GM12878 (cell line): Measurements from ENCODE around the gene TEC. TPM values are rescaled to one million over a fixed set of nuclear protein-coding genes. Genes with fewer than 3 reads are reported as not detected.

Experiments
- ATAC-seq: fragments of 200-7000 bp; cut with Tn5 transposase; 3 replicates; pipeline ENCODE4 v1.9.1; 2020; ENCODE audit warnings: mild to moderate bottlenecking, moderate library complexity
- BruUV-seq: library from RNA; stranded (reverse); fragments of 400-500 nt; replicated peaks from 2 replicates; lab custom pipeline; 2021; lab: Mats Ljungman, UMichigan
- CTCF ChIA-PET: fragments of 300-600 bp; sonication (Branson Sonifier 250); formaldehyde crosslinking; extraction: SDS; loops from one replicate; lab custom pipeline; 2021; ENCODE audit warnings: inconsistent platforms; lab: Yijun Ruan, JAX
- POLR2A ChIA-PET: fragments of 350-600 bp; formaldehyde crosslinking; extraction: SDS; loops from one replicate; lab custom pipeline; 2021; ENCODE audit warnings: inconsistent platforms; lab: Charles Lee
- RAD21 ChIA-PET: fragments of 300-600 bp; sonication (Branson Sonifier 250); formaldehyde crosslinking; loops from one replicate; lab custom pipeline; 2023; ENCODE audit warnings: antibody characterized with exemption; ENCODE audit not compliant: unreplicated experiment; lab: Charles Lee
- SMC1A ChIA-PET: fragments of 300-600 bp; sonication (Branson Sonifier 250); formaldehyde crosslinking; loops from one replicate; lab custom pipeline; 2023; ENCODE audit not compliant: unreplicated experiment, uncharacterized antibody; lab: Charles Lee
- DNase-seq: peaks from one replicate; pipeline ENCODE4 v3.0.0-alpha.2; 2011; ENCODE audit warnings: low read depth, low spot score
- FAIRE-seq: peaks from 3 replicates; lab custom pipeline; 2011; peaks lifted over from hg19 to GRCh38; lab: Jason Lieb, UNC
- H2AFZ ChIP-seq: 2 replicates; pipeline ENCODE4 v1.6.0; 2011; ENCODE audit warnings: low read depth, low read length, control low read depth; ENCODE audit not compliant: control insufficient read depth
- H3K27ac ChIP-seq: 2 replicates; pipeline ENCODE4 v1.5.1; 2011; ENCODE audit warnings: control low read depth; ENCODE audit not compliant: control insufficient read depth, insufficient read depth
- H3K27me3 ChIP-seq, 2 experiments: replicated peaks in 1 of 2; 2 replicates each; pipeline versions ENCODE4 v1.6.0 to v1.6.1; 2011; ENCODE audit warnings: low read length in 1 of 2; ENCODE audit not compliant: control insufficient read depth in 2 of 2, insufficient read depth in 2 of 2
- H3K36me3 ChIP-seq, 2 experiments: 2 replicates each; pipeline ENCODE4 v1.5.1; 2011; ENCODE audit warnings: low read length in 1 of 2; ENCODE audit not compliant: control insufficient read depth in 2 of 2, insufficient read depth in 2 of 2
- H3K4me1 ChIP-seq: 2 replicates; pipeline ENCODE4 v1.6.1; 2011; ENCODE audit warnings: mild to moderate bottlenecking, low read length, moderate library complexity, mixed read lengths; ENCODE audit not compliant: control insufficient read depth, insufficient read depth
- H3K4me2 ChIP-seq: 2 replicates; pipeline ENCODE4 v1.6.0; 2011; ENCODE audit warnings: control low read depth; ENCODE audit not compliant: control insufficient read depth, insufficient read depth
- H3K4me3 ChIP-seq: fragments of 200-600 bp; sonication (generic); 2 replicates; pipeline ENCODE4 v1.5.1; 2016
- H3K79me2 ChIP-seq: 2 replicates; pipeline ENCODE4 v1.6.0; 2011; ENCODE audit warnings: low read length; ENCODE audit not compliant: control insufficient read depth, insufficient read depth
- H3K9ac ChIP-seq: 2 replicates; pipeline ENCODE4 v1.8.0; 2011; ENCODE audit warnings: low read length, control low read depth, mixed read lengths; ENCODE audit not compliant: control insufficient read depth, insufficient read depth
- H3K9me3 ChIP-seq: replicated peaks from 3 replicates; pipeline ENCODE4 v1.5.1; 2011; ENCODE audit warnings: mild to moderate bottlenecking, low read length; ENCODE audit not compliant: control insufficient read depth, insufficient read depth
- H4K20me1 ChIP-seq: 2 replicates; pipeline ENCODE4 v1.6.0; 2011; ENCODE audit not compliant: control insufficient read depth, insufficient read depth
- EZH2 ChIP-seq: IDR thresholded peaks from 2 replicates; pipeline ENCODE4 v1.6.1; 2012; ENCODE audit warnings: low read depth, mild to moderate bottlenecking, control low read depth, inconsistent platforms, low read length, borderline replicate concordance; ENCODE audit not compliant: control insufficient read depth
- KAT2A ChIP-seq: conservative IDR thresholded peaks from 2 replicates; pipeline ENCODE4 v1.6.1; 2011; ENCODE audit warnings: low read depth, low read length; ENCODE audit not compliant: control insufficient read depth
- MTA3 ChIP-seq: IDR thresholded peaks from 2 replicates; pipeline ENCODE4 v1.6.1; 2012; ENCODE audit warnings: low read length, inconsistent platforms, borderline replicate concordance
- MXI1 ChIP-seq: fragments of 150-350 bp; IDR thresholded peaks from 2 replicates; pipeline ENCODE4 v1.6.1; 2011; ENCODE audit warnings: low read depth, mild to moderate bottlenecking, inconsistent platforms, low read length, improper control_type of control experiment
- PAX5 ChIP-seq: IDR thresholded peaks from 2 replicates; pipeline ENCODE4 v1.6.1; 2011; ENCODE audit warnings: low read depth, low read length, borderline replicate concordance
- POLR2AphosphoS2 ChIP-seq: IDR thresholded peaks from 2 replicates; pipeline ENCODE4 v1.6.1; 2011; ENCODE audit warnings: low read depth, mild to moderate bottlenecking, low read length, improper control_type of control experiment, moderate library complexity
- POLR2AphosphoS5 ChIP-seq: IDR thresholded peaks from 2 replicates; pipeline ENCODE4 v1.6.1; 2011; ENCODE audit warnings: mild to moderate bottlenecking, low read length, inconsistent platforms
- SPI1 ChIP-seq: IDR thresholded peaks from 2 replicates; pipeline ENCODE4 v1.6.1; 2011; ENCODE audit warnings: low read depth, mild to moderate bottlenecking, low read length, moderate library complexity, borderline replicate concordance; ENCODE audit not compliant: insufficient read depth
- SREBF2 ChIP-seq: IDR thresholded peaks from 2 replicates; pipeline ENCODE4 v1.6.1; 2012; ENCODE audit warnings: mild to moderate bottlenecking, low read length
- STAT1 ChIP-seq: fragments of 450-650 bp; conservative IDR thresholded peaks from 2 replicates; pipeline ENCODE4 v1.6.1; 2014; ENCODE audit warnings: antibody characterized with exemption, mild to moderate bottlenecking
- TCF12 ChIP-seq: IDR thresholded peaks from 2 replicates; pipeline ENCODE4 v1.6.1; 2011; ENCODE audit warnings: low read depth, mild to moderate bottlenecking, low read length
- YY1 ChIP-seq: IDR thresholded peaks from 2 replicates; pipeline ENCODE4 v1.6.1; 2011; ENCODE audit warnings: low read depth, mild to moderate bottlenecking, low read length
- ZNF274 ChIP-seq: IDR thresholded peaks from one replicate; pipeline ENCODE4 v1.8.0; 2011; ENCODE audit not compliant: insufficient read length, insufficient read depth
- WGBS: methylation state at CpG from one replicate; pipeline ENCODE4 v1.1.6; 2016; ENCODE audit warnings: low lambda C conversion rate; ENCODE audit not compliant: insufficient replicate concordance, insufficient coverage; ENCODE audit errors: missing lambda C conversion rate; 5-methylcytosine and 5-hydroxymethylcytosine counted together
- in situ Hi-C: fragments of 300-500 bp; cut with MboI; formaldehyde crosslinking; loops from 9 replicates; pipeline ENCODE4 v1.14.3; 2018; ENCODE audit warnings: mixed read lengths
- intact Hi-C: fragments of 100-400 bp; cut with micrococcal nuclease; formaldehyde crosslinking; loops from one replicate; pipeline ENCODE4 v1.14.2; 2022; ENCODE audit not compliant: unreplicated experiment
- polyA plus RNA-seq, 11 experiments: library from polyadenylated mRNA; depleted of rRNA in 4 of 11; unstranded in 6 of 11; stranded (reverse) in 5 of 11; fragments of >200 nt; fragmentation: Nextera tagmentation in 4 of 11; fragmentation: Illumina TruSeq in 1 of 11; extraction: Ambion mirVana in 4 of 11; extraction: Trizol in 1 of 11; gene quantifications; 1 replicate in 1 of 11; 2 replicates in 10 of 11; pipeline versions ENCODE4 v1.2.1 to v1.2.3, GENCODE V29; 2011 to 2016; ENCODE audit warnings: inconsistent platforms in 2 of 11, missing spikeins in 2 of 11, low read depth in 1 of 11
- total RNA-seq, 4 experiments: library from RNA; depleted of rRNA in 3 of 4; stranded (reverse); fragments of >200 nt in 3 of 4; fragmentation: Illumina TruSeq in 1 of 4; extraction: Trizol in 1 of 4; gene quantifications; 2 replicates each; pipeline versions ENCODE4 v1.2.1 to v1.2.3, GENCODE V29; 2013 to 2021
- TF ChIP-seq, protein P1 (sequence below): IDR thresholded peaks from 2 replicates; pipeline ENCODE4 v1.6.1; 2011; ENCODE audit warnings: borderline replicate concordance, low read depth, mild to moderate bottlenecking, moderate library complexity, mixed read lengths, low read length; ENCODE audit not compliant: insufficient read depth; ENCODE audit errors: extremely low read length
- TF ChIP-seq, protein P2 (sequence below): fragments of 450-650 bp; IDR thresholded peaks from 2 replicates; pipeline ENCODE4 v1.6.1; 2016; ENCODE audit warnings: mild to moderate bottlenecking
- TF ChIP-seq, protein P3 (sequence below): IDR thresholded peaks from 2 replicates; pipeline ENCODE4 v1.6.1; 2012; ENCODE audit warnings: low read depth, low read length, improper control_type of control experiment
- TF ChIP-seq, protein P4 (sequence below): IDR thresholded peaks from 2 replicates; pipeline ENCODE4 v1.6.1; 2012; ENCODE audit warnings: low read depth, low read length, improper control_type of control experiment
- TF ChIP-seq, protein P5 (sequence below): fragments of 450-650 bp; IDR thresholded peaks from 2 replicates; pipeline ENCODE4 v1.6.1; 2017; ENCODE audit warnings: mild to moderate bottlenecking

The TEC gene
- total and polyA plus RNA-seq, 10 of the 15 experiments (the other 5 are each of a cell fraction or from before 2014, with no cell fraction given), result 7.4 to 27.2 (median 17.1) TPM

- Histone ChIP-seq H3K36me3 (peaks cover 0 to 2% of the 10 kb centered on the region in 2 experiments; a peak in 2 of 4 replicates), H3K27ac (peak overlapping the region; percentile 86), H3K79me2 (peaks cover 92% of the 10 kb centered on the region), H3K4me3 (peak overlapping the region; percentile 81), H3K4me1 (peaks cover 47% of the 10 kb centered on the region), H3K4me2 (peak overlapping the region; percentile 65), H2AFZ (no peak overlapping the region), H3K9me3 (peaks cover under 1% of the 10 kb centered on the region; the same call in 2 of the 3 replicates), H3K27me3 (no peaks in the 10 kb centered on the region), H4K20me1 (no peaks in the 10 kb centered on the region), H3K9ac (peak overlapping the region; percentile 58)
- no peak for DNase-seq
- FAIRE-seq, result no peak
- SMC1A ChIA-PET, result interaction anchor here (0.8 to 4.1 kb wide), 16 partner anchors 12 to 177 kb away, joined by 3 to 24 read pairs (median 6); no protein-coding TSS in a partner anchor
- no TSS peak for BruUV-seq
- intact Hi-C loops (loop anchor here (2.0 kb wide), 1 partner anchor 73 kb away; the partner anchor contains the start of gene TEC), in situ Hi-C loops (no loop called here)
- WGBS, result 0% methylated on average over 3 of the region's 3 CpGs
- CTCF ChIA-PET, result interaction anchor here (0.7 to 6.9 kb wide), 13 partner anchors 9 to 94 kb away, joined by 3 to 40 read pairs (median 4); no protein-coding TSS in a partner anchor
- RAD21 ChIA-PET, result interaction anchor here (0.9 to 10.8 kb wide), 14 partner anchors 9 to 148 kb away, joined by 3 to 147 read pairs (median 6); no protein-coding TSS in a partner anchor
- peak; percentile 29 for ATAC-seq
- POLR2A ChIA-PET, result interaction anchor here (1.1 to 8.6 kb wide), 6 partner anchors 9 to 75 kb away, joined by 3 to 113 read pairs (median 9); no protein-coding TSS in a partner anchor
- TF ChIP-seq TCF12, result no peak
- peak; percentile 84 for TF ChIP-seq MTA3
- no peak for TF ChIP-seq EZH2
- TF ChIP-seq, protein P1, sequence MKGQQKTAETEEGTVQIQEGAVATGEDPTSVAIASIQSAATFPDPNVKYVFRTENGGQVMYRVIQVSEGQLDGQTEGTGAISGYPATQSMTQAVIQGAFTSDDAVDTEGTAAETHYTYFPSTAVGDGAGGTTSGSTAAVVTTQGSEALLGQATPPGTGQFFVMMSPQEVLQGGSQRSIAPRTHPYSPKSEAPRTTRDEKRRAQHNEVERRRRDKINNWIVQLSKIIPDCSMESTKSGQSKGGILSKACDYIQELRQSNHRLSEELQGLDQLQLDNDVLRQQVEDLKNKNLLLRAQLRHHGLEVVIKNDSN, result no peak
- no peak for TF ChIP-seq POLR2AphosphoS2
- TF ChIP-seq SREBF2, result no peak
- TF ChIP-seq SPI1, result no peak
- TF ChIP-seq, protein P2, sequence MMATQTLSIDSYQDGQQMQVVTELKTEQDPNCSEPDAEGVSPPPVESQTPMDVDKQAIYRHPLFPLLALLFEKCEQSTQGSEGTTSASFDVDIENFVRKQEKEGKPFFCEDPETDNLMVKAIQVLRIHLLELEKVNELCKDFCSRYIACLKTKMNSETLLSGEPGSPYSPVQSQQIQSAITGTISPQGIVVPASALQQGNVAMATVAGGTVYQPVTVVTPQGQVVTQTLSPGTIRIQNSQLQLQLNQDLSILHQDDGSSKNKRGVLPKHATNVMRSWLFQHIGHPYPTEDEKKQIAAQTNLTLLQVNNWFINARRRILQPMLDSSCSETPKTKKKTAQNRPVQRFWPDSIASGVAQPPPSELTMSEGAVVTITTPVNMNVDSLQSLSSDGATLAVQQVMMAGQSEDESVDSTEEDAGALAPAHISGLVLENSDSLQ, result peak; percentile 18; the same call in 1 of the 2 replicates
- no peak; the same call in 1 of the 2 replicates for TF ChIP-seq POLR2AphosphoS5
- TF ChIP-seq, protein P3, sequence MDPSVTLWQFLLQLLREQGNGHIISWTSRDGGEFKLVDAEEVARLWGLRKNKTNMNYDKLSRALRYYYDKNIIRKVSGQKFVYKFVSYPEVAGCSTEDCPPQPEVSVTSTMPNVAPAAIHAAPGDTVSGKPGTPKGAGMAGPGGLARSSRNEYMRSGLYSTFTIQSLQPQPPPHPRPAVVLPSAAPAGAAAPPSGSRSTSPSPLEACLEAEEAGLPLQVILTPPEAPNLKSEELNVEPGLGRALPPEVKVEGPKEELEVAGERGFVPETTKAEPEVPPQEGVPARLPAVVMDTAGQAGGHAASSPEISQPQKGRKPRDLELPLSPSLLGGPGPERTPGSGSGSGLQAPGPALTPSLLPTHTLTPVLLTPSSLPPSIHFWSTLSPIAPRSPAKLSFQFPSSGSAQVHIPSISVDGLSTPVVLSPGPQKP, result no peak
- TF ChIP-seq YY1, result no peak
- no peak for TF ChIP-seq PAX5
- TF ChIP-seq, protein P4, sequence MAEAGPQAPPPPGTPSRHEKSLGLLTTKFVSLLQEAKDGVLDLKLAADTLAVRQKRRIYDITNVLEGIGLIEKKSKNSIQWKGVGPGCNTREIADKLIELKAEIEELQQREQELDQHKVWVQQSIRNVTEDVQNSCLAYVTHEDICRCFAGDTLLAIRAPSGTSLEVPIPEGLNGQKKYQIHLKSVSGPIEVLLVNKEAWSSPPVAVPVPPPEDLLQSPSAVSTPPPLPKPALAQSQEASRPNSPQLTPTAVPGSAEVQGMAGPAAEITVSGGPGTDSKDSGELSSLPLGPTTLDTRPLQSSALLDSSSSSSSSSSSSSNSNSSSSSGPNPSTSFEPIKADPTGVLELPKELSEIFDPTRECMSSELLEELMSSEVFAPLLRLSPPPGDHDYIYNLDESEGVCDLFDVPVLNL, result no peak
- TF ChIP-seq ZNF274, result no peak
- no peak for TF ChIP-seq MXI1
- TF ChIP-seq KAT2A, result no peak
- TF ChIP-seq, protein P5, sequence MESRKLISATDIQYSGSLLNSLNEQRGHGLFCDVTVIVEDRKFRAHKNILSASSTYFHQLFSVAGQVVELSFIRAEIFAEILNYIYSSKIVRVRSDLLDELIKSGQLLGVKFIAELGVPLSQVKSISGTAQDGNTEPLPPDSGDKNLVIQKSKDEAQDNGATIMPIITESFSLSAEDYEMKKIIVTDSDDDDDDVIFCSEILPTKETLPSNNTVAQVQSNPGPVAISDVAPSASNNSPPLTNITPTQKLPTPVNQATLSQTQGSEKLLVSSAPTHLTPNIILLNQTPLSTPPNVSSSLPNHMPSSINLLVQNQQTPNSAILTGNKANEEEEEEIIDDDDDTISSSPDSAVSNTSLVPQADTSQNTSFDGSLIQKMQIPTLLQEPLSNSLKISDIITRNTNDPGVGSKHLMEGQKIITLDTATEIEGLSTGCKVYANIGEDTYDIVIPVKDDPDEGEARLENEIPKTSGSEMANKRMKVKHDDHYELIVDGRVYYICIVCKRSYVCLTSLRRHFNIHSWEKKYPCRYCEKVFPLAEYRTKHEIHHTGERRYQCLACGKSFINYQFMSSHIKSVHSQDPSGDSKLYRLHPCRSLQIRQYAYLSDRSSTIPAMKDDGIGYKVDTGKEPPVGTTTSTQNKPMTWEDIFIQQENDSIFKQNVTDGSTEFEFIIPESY, result no peak
- no peak for TF ChIP-seq STAT1
Measured at GRCh38 chr4:48195853-48196252, 73.8 kb downstream of the TEC start.
